ENCODE results near the gene ALDH18A1. TPM values are rescaled to one million over a fixed set of nuclear protein-coding genes. Genes with fewer than 3 reads are reported as not detected.

Gene ALDH18A1
- total and polyA plus RNA-seq, 12 donors = 5.9 to 19.5 (median 12.9) TPM

DNA sequence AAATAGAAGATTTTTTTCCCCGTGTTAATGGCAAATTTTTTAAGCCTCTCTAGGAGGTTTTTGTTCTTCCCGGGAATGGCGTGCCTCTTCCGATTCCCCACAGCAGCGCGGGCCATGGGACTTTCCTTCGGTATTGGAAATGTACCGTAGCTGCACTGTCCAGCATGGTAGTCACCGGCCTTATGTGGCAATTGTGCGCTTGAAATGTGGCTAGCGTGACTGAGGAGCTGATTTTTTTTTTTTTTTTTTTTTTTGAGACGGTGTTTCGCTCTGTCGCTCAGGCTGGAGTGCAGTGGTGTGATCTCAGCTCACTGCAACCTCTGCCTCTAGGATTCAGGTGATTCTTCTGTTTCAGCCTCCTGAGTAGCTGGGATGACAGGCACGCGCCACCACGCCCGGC lies 38.2 kb upstream of the ALDH18A1 start:
- DNase-seq (no peak), ATAC-seq (no peak)
- H3K9me3 ChIP-seq = no peaks in the 10 kb centered on the region
- TF ChIP-seq, protein P1, sequence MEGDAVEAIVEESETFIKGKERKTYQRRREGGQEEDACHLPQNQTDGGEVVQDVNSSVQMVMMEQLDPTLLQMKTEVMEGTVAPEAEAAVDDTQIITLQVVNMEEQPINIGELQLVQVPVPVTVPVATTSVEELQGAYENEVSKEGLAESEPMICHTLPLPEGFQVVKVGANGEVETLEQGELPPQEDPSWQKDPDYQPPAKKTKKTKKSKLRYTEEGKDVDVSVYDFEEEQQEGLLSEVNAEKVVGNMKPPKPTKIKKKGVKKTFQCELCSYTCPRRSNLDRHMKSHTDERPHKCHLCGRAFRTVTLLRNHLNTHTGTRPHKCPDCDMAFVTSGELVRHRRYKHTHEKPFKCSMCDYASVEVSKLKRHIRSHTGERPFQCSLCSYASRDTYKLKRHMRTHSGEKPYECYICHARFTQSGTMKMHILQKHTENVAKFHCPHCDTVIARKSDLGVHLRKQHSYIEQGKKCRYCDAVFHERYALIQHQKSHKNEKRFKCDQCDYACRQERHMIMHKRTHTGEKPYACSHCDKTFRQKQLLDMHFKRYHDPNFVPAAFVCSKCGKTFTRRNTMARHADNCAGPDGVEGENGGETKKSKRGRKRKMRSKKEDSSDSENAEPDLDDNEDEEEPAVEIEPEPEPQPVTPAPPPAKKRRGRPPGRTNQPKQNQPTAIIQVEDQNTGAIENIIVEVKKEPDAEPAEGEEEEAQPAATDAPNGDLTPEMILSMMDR (IDR thresholded peaks at IDR 0.05) = no peak
- intact Hi-C loops (cut with DNase I) = loop anchor here (1.0 to 10.0 kb wide), 11 partner anchors 48 to 350 kb away; partner anchors contain the start of gene CCNJ (in 1 of the 10)
- peaks cover 6 to 45% (median 17%) of the 10 kb centered on the region in 9 donors for H3K4me1 ChIP-seq
- peak overlapping the region in 3 of 10 donors; percentile 30 to 67 (median 50) for H3K27ac ChIP-seq
- H3K4me3 ChIP-seq = no peak overlapping the region
- H3K27me3 ChIP-seq = no peaks in the 10 kb centered on the region
- WGBS, 2 donors = 97 to 99% methylated on average over 18 of the region's 18 CpGs
- H3K36me3 ChIP-seq = peaks cover 0 to 29% (median 19%) of the 10 kb centered on the region in 9 donors

DNA sequence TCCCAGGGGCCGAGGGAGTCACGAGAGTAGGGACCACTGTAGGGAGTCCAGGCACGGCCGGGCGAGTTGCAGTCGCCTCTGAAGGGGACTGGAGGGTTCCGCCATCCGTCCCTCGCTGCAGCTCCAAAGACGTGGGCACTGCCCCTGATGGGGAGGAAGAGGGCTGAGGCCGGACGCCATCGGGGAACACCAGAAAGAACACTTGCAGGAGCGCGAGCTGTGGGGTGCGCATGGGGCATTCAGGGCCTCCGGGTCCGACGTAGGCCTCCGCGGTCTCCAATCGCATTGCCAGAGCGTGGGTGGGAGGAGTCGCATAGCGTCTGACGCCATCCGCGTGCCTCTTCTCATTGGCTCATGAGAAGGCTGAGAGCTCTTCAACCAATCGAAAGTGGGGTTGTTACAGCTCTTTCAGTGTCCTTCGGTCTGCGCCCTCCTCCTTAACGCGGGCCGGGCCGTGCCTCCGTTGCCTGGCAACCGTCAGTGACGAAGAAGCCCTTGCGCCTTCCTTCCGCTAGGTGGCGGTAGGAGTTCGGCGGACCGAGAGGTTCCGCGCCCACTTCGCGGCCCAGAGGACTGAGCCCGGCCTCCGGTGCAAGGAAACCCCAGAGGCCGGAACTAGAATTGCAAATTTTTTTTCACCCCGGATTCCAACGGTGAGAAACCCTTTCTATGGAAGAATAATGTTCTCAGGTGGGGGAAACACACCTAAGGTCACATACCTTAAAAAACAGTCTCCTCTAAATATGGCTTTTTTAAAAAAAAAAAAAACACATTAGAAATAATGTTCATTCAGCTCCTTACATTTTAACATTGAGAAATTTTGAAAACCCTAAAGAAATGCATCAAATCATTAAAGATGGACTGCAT lies 37.4 kb upstream of the ALDH18A1 start, which contains the start of gene TCTN3:
Gene TCTN3 (minus strand): TSS at position 260 of the 867 bp plus-strand sequence. CDS start 28 bp downstream, at position 232.
- peak within 1 kb of the TSS in 9 of 10 donors; percentile 72 to 88 (median 85) for H3K27ac ChIP-seq
- H3K36me3 ChIP-seq = peaks cover 0 to 37% (median 23%) of the 10 kb centered on the region in 9 donors
- intact Hi-C loops (cut with DNase I) = loop anchor here in 9 of 10 donors (1.0 to 10.0 kb wide), 11 partner anchors 48 to 351 kb away; partner anchors contain the start of gene CCNJ (in 1 of the 9)
- peaks cover 6 to 45% (median 17%) of the 10 kb centered on the region in 9 donors for H3K4me1 ChIP-seq
- TF ChIP-seq, protein P1 (IDR thresholded peaks at IDR 0.05) = peak; percentile 98 to 100 (median 99)
- H3K27me3 ChIP-seq = no peaks in the 10 kb centered on the region
- peak within 1 kb of the TSS; percentile 67 to 97 (median 86) for H3K4me3 ChIP-seq
- ATAC-seq (peak; percentile 100), DNase-seq (peak; percentile 93 to 98)
- H3K9me3 ChIP-seq = no peaks in the 10 kb centered on the region
- 0% methylated on average over 53 of the region's 53 CpGs for WGBS, 2 donors

DNA sequence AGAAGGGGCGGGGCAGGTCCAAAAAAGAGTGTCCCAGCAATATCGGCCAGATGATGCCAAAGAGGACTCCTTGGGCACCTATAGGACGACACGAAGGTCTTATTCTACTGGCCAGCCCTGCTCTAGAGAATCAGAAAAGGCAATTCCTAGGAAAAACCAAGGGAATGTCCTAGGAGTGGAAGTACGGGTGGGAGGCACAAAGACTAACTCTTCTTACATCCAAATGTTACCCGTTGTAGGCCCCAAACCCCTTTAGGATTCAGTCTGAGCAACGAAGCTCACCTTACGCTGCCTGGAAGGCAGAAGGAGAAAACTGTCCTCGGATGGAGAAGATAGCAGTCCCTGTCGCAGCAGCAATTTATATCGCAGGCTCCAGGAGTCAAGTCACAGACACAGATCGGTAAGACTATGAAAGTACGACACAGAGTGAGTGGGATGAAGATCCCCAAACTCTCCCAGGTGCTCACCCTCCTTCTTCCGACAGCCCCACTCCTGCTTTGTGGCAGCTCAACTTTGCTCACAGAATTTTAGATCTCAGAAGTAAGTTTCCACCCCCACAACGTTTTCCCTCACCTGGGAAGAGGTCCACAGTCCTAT lies 36.7 kb upstream of the ALDH18A1 start:
- TF ChIP-seq, protein P1 (IDR thresholded peaks at IDR 0.05) = no peak
- ATAC-seq (peak in 4 of 8 donors; percentile 0 to 2 (median 0)), DNase-seq (no peak)
- Histone ChIP-seq H3K4me1 (peaks cover 6 to 38% (median 17%) of the 10 kb centered on the region in 9 donors), H3K4me3 (peak overlapping the region; percentile 67 to 97 (median 86)), H3K27me3 (no peaks in the 10 kb centered on the region), H3K9me3 (no peaks in the 10 kb centered on the region), H3K27ac (peak overlapping the region in 9 of 10 donors; percentile 72 to 88 (median 85)), H3K36me3 (peaks cover 0 to 44% (median 23%) of the 10 kb centered on the region in 9 donors)
- WGBS, 2 donors = 6 to 8% methylated on average over 15 of the region's 15 CpGs
- intact Hi-C loops (cut with DNase I) = loop anchor here in 8 of 10 donors (2.0 to 10.0 kb wide), 6 partner anchors 49 to 352 kb away; partner anchors contain the start of gene CCNJ (in 1 of the 8)

DNA sequence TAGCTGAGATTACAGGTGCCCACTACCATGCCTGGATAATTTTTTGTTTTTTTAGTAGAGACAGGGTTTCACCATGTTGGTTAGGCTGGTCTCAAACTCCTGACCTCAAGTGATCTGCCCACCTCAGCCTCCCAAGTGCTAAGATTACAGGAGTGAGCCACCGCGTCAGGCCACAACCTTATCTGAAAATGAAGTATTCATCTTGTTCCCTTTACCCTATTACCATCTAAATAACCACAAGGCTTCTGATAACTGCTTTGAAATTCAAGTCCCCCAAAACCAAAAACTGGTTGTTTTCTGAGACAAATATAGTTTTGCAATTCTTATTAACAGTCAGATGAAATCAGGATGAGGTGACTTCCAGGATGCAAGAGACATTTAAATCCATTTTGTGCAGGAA lies 34.8 kb upstream of the ALDH18A1 start:
- Histone ChIP-seq H3K27ac (no peak overlapping the region), H3K9me3 (no peaks in the 10 kb centered on the region), H3K36me3 (peaks cover 0 to 63% (median 28%) of the 10 kb centered on the region in 9 donors), H3K4me3 (no peak overlapping the region), H3K4me1 (peaks cover 6 to 29% (median 17%) of the 10 kb centered on the region in 9 donors), H3K27me3 (no peaks in the 10 kb centered on the region)
- TF ChIP-seq, protein P1 (IDR thresholded peaks at IDR 0.05) = no peak
- WGBS, 2 donors = 74 to 79% methylated on average over 2 of the region's 2 CpGs
- DNase-seq = no peak
- intact Hi-C loops (cut with DNase I) = loop anchor here in 7 of 10 donors (5.0 to 10.0 kb wide), 5 partner anchors 51 to 354 kb away; partner anchors contain the start of gene CCNJ (in 1 of the 7)
- ATAC-seq = no peak
